Gastrocnemius medialis (tissue), 4 donors: ENCODE results near the gene SLC34A3.

Source experiments
- CTCF ChIP-seq, 5 experiments: fragments of 450-650 bp in 3 of 5; fragments of 200-600 bp in 2 of 5; sonication (generic) in 2 of 5; IDR thresholded peaks in 4 of 5; conservative IDR thresholded peaks in 1 of 5; 1 replicate in 4 of 5; 2 replicates in 1 of 5; pipeline ENCODE4 v1.5.1; 2016 to 2019; ENCODE audit warnings: antibody characterized with exemption in 5 of 5, mild to moderate bottlenecking in 3 of 5, moderate library complexity in 3 of 5
- POLR2A ChIP-seq, 2 donors: fragments of 450-650 bp; IDR thresholded peaks; one replicate each; pipeline ENCODE4 v1.6.1; 2017; ENCODE audit warnings: antibody characterized with exemption in 2 of 2, mild to moderate bottlenecking in 2 of 2, moderate library complexity in 2 of 2

GRCh38 chr9:137199411-137200121, 31.1 kb upstream of the SLC34A3 start:
- TF ChIP-seq POLR2A (IDR thresholded peaks at IDR 0.05) = no peak
- TF ChIP-seq CTCF (IDR thresholded peaks at IDR 0.05 in 4 of 5, conservative IDR thresholded peaks at IDR 0.05 in 1 of 5) = no peak
